ENCODE results near the gene PER1. TPM values are rescaled to one million over a fixed set of nuclear protein-coding genes. Genes with fewer than 3 reads are reported as not detected.
A peak's percentile ranks its signal among the peaks of the same experiment; 100 is the strongest.

Gene PER1
- total and polyA plus RNA-seq, 2 of the 13 experiments (the other 11 are each of a cell fraction or from before 2014, with no cell fraction given) = 2.6 to 3.6 TPM

DNA sequence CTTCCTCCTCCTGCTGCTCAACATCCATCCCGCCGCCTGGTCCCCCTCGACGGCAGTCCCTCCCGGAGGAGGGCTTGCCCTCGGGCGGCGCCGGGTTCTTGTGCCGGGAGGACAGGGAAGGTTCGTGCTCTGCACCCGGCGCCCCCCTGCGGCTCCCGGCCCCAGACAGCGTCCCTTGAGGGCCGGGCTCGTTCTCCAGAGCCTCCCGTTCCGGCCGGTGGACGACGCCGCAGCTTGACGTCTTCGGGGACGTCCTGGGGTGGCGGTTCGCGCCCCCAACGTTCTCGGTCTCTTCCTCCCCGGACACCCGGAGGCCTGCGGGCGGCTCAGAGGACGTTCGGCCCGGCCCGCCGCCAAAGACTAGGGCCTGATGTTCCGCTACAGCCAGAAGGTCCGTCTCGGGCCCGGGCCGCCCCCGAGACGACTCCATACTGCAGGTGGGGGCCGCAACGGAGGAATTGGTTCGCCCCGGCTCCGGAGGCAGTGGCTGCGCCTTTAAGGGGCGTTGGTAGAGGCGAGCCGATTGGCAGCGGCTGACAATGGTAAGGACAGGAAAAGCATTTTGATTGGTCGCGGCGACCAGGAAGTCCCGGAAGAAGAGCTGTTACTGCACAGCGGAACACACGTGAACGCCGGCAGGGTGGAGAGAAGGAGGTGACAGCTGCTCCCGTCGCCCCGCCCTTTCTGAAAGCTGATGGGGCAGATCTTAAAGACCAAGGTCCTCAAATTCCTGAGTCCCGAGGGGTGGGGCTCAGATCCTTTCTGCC, 37.7 kb upstream of the PER1 start, which contains the start of gene BORCS6 (continued):
- TF ChIP-seq NFRKB (IDR thresholded peaks at IDR 0.05) = no peak
- no peak for TF ChIP-seq ZNF124 (CRISPR knock-in tag; IDR thresholded peaks at IDR 0.05)
- TF ChIP-seq, protein P1, sequence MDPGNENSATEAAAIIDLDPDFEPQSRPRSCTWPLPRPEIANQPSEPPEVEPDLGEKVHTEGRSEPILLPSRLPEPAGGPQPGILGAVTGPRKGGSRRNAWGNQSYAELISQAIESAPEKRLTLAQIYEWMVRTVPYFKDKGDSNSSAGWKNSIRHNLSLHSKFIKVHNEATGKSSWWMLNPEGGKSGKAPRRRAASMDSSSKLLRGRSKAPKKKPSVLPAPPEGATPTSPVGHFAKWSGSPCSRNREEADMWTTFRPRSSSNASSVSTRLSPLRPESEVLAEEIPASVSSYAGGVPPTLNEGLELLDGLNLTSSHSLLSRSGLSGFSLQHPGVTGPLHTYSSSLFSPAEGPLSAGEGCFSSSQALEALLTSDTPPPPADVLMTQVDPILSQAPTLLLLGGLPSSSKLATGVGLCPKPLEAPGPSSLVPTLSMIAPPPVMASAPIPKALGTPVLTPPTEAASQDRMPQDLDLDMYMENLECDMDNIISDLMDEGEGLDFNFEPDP (CRISPR knock-in tag; conservative IDR thresholded peaks at IDR 0.05) = no peak
- TF ChIP-seq, protein P2, sequence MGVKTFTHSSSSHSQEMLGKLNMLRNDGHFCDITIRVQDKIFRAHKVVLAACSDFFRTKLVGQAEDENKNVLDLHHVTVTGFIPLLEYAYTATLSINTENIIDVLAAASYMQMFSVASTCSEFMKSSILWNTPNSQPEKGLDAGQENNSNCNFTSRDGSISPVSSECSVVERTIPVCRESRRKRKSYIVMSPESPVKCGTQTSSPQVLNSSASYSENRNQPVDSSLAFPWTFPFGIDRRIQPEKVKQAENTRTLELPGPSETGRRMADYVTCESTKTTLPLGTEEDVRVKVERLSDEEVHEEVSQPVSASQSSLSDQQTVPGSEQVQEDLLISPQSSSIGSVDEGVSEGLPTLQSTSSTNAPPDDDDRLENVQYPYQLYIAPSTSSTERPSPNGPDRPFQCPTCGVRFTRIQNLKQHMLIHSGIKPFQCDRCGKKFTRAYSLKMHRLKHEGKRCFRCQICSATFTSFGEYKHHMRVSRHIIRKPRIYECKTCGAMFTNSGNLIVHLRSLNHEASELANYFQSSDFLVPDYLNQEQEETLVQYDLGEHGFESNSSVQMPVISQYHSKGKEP (CRISPR knock-in tag; IDR thresholded peaks at IDR 0.05) = no peak
- TF ChIP-seq HOXA7 (CRISPR knock-in tag; IDR thresholded peaks at IDR 0.05) = no peak
- TF ChIP-seq CENPX (CRISPR knock-in tag; IDR thresholded peaks at IDR 0.05) = no peak
- no peak for TF ChIP-seq ZNF550 (CRISPR knock-in tag; IDR thresholded peaks at IDR 0.05; ENCODE audit: borderline replicate concordance)
- TF ChIP-seq ZNF766 (CRISPR knock-in tag; IDR thresholded peaks at IDR 0.05; ENCODE audit: borderline replicate concordance) = no peak; the same call in 1 of the 2 replicates
- TF ChIP-seq KAT8 (CRISPR knock-in tag; IDR thresholded peaks at IDR 0.05) = peak; percentile 59; the same call in 1 of the 2 replicates
- 0 out of 2 replicates have a peak, but pooled peaks have one; percentile 25 for TF ChIP-seq ZNF317 (CRISPR knock-in tag; IDR thresholded peaks at IDR 0.05)
- no peak for TF ChIP-seq WIZ (CRISPR knock-in tag; IDR thresholded peaks at IDR 0.05)
- TF ChIP-seq, protein P3, sequence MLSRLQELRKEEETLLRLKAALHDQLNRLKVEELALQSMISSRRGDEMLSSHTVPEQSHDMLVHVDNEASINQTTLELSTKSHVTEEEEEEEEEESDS (CRISPR knock-in tag; IDR thresholded peaks at IDR 0.05; ENCODE audit: borderline replicate concordance) = no peak
- no peak for TF ChIP-seq SCMH1 (CRISPR knock-in tag; IDR thresholded peaks at IDR 0.05; ENCODE audit: borderline replicate concordance)
- TF ChIP-seq MAF1 (CRISPR knock-in tag; IDR thresholded peaks at IDR 0.05; ENCODE audit: borderline replicate concordance) = 0 out of 2 replicates have a peak, but pooled peaks have one; percentile 40
- TF ChIP-seq CCAR2 (optimal IDR thresholded peaks at IDR 0.05; ENCODE audit: low read depth, low read length) = no peak
- TF ChIP-seq ZNF747 (CRISPR knock-in tag; IDR thresholded peaks at IDR 0.05; ENCODE audit: borderline replicate concordance) = peak; percentile 61; the same call in 1 of the 2 replicates
- TF ChIP-seq, protein P4, sequence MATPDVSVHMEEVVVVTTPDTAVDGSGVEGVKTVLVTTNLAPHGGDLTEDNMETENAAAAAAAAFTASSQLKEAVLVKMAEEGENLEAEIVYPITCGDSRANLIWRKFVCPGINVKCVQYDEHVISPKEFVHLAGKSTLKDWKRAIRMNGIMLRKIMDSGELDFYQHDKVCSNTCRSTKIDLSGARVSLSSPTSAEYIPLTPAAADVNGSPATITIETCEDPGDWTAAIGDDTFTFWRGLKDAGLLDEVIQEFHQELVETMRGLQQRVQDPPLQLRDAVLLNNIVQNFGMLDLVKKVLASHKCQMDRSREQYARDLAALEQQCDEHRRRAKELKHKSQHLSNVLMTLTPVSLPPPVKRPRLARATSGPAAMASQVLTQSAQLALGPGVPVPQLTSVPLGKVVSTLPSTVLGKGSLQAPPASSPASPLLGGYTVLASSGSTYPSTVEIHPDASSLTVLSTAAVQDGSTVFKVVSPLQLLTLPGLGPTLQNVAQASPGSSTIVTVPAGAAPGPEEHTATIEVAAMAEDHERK (CRISPR knock-in tag; IDR thresholded peaks at IDR 0.05; ENCODE audit: low read depth) = no peak
- no peak for TF ChIP-seq ONECUT2 (CRISPR knock-in tag; IDR thresholded peaks at IDR 0.05)
- TF ChIP-seq, protein P5, sequence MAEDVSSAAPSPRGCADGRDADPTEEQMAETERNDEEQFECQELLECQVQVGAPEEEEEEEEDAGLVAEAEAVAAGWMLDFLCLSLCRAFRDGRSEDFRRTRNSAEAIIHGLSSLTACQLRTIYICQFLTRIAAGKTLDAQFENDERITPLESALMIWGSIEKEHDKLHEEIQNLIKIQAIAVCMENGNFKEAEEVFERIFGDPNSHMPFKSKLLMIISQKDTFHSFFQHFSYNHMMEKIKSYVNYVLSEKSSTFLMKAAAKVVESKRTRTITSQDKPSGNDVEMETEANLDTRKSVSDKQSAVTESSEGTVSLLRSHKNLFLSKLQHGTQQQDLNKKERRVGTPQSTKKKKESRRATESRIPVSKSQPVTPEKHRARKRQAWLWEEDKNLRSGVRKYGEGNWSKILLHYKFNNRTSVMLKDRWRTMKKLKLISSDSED (CRISPR knock-in tag; IDR thresholded peaks at IDR 0.05) = no peak
- TF ChIP-seq ZNF660 (CRISPR knock-in tag; IDR thresholded peaks at IDR 0.05; ENCODE audit: borderline replicate concordance, low read depth) = no peak
- TF ChIP-seq NR1H2 (CRISPR knock-in tag; IDR thresholded peaks at IDR 0.05; ENCODE audit: borderline replicate concordance, low read depth) = no peak
- TF ChIP-seq, protein P6, sequence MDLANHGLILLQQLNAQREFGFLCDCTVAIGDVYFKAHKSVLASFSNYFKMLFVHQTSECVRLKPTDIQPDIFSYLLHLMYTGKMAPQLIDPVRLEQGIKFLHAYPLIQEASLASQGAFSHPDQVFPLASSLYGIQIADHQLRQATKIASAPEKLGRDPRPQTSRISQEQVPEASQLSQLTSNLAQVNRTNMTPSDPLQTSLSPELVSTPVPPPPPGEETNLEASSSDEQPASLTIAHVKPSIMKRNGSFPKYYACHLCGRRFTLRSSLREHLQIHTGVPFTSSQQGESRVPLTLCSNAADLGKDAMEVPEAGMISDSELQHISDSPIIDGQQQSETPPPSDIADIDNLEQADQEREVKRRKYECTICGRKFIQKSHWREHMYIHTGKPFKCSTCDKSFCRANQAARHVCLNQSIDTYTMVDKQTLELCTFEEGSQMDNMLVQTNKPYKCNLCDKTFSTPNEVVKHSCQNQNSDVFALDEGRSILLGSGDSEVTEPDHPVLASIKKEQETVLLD (CRISPR knock-in tag; IDR thresholded peaks at IDR 0.05; ENCODE audit: low read depth) = 0 out of 2 replicates have a peak, but pooled peaks have one; percentile 29

Data from HepG2 (cell line).